GM21367 (cell line): ENCODE results near the gene SPOCK2.
"Not testable (repeated sequence)": the region's sequence is repeated elsewhere in the genome, so short reads cannot be mapped to it uniquely, and the experiment has no call there.

ENCODE experiments used
- ATAC-seq: cut with Tn5 transposase; IDR thresholded peaks from one replicate; pipeline ENCODE4 v1.9.1; 2021; ENCODE audit not compliant: unreplicated experiment

Gene SPOCK2, protein sequence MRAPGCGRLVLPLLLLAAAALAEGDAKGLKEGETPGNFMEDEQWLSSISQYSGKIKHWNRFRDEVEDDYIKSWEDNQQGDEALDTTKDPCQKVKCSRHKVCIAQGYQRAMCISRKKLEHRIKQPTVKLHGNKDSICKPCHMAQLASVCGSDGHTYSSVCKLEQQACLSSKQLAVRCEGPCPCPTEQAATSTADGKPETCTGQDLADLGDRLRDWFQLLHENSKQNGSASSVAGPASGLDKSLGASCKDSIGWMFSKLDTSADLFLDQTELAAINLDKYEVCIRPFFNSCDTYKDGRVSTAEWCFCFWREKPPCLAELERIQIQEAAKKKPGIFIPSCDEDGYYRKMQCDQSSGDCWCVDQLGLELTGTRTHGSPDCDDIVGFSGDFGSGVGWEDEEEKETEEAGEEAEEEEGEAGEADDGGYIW

GRCh38 chr10:72087969-72088888 lies at the start of gene SPOCK2:
TSS of gene SPOCK2 (minus strand) at chr10:72088551. CDS start at chr10:72088328, 223 bp downstream.
- no peak for ATAC-seq

DNA sequence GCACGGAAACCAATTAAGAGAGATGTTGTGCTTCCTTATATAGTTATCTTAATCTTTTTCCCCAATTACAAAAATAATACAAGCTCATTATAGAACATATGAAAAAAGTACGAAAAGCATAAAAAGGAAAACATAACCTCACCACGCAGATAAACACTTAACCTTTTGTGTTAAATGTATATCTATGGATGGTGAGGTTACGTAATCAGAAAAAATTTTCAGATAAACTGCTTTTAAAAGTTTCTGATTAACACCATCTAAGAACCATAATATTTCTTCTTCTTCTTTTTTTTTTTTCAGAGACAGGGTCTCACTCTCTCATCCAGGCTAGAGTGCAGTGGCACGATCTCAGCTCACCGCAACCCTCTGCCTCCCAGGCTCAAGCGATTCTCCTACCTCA lies 49.2 kb upstream of the SPOCK2 start:
- ATAC-seq, result no peak

DNA sequence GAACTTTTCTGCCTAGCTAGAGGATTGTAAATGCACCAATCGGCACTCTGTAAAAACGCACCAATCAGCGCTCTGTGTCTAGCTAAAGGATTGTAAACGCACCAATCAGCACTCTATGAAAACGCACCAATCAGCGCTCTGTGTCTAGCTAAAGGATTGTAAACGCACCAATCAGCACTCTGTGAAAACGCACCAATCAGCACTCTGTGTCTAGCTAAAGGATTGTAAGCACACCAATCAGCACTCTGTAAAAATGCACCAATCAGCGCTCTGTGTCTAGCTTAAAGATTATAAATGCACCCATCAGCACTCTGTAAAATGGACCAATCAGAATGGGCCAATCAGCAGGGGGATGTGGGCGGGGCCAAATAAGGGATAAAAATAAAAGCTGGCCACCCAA lies 47.9 kb upstream of the SPOCK2 start:
- not testable (repeated sequence) for ATAC-seq

GRCh38 chr10:72134785-72135767 lies 46.7 kb upstream of the SPOCK2 start:
- ATAC-seq, result no peak

DNA sequence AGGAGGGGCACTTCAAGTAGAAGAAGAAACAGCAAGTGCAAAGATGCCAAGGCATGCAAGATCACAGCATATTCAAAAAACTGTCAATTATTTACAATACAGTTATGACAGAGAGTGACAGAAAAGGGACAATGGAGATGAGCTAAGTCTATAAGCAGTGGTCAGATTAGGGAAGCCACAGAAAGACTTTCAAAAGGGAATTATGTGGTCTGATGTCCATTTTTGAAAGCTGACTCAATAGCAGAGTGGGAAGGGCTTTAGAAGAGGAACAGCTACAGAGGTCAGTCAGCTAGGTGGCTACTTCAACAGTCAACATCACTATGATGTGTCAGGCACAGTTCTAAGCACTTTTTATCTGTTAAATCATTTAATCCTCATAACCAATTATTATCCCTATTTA lies 45.2 kb upstream of the SPOCK2 start:
- ATAC-seq, result peak; percentile 53

DNA sequence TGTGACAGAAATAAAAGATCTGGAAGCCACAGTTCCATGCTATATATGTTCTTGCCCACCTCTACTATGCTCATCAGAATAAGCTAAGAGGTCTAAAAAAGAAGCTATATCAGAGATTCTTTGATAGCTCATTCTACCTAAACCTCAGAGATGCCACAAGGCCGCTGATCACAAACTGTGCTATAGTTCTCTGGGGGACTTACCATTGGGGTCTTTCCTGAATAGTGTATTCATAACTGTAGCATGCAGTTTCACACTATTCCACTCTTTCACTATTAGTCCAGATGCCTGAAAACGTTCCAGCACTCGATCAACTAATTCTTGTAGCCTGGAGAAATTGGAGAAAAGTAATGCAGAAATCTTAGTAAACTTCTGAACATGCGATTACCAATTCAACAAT lies 44.5 kb upstream of the SPOCK2 start:
- no peak for ATAC-seq

GRCh38 chr10:72127571-72127970 lies 39.2 kb upstream of the SPOCK2 start:
- no peak for ATAC-seq

GRCh38 chr10:72126872-72127232 lies 38.5 kb upstream of the SPOCK2 start:
- ATAC-seq, result no peak

- no peak for ATAC-seq
Measured at GRCh38 chr10:72126184-72126871, 38.0 kb upstream of the SPOCK2 start.

DNA sequence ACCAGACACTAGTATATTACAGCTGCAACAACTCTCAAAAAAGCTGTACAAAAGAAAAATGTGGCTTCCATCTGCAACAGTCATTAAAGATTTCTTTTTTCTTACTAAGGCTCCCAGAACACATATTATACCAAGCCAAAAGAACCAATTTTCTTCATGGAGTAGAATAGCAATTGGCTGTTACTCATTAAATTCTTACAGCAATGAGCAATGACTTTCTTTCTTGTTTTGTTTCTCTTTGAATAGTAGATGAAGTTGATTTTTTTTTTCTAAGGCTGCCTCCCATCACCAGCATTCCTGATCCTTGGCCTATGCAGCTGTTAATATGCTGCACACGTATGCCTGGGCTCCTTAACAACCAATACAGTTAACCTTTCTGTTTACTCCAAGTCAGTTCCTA lies 36.6 kb upstream of the SPOCK2 start:
- ATAC-seq, result no peak

GRCh38 chr10:72124381-72124780 lies 36.0 kb upstream of the SPOCK2 start:
- ATAC-seq, result no peak

GRCh38 chr10:72123616-72124015 lies 35.3 kb upstream of the SPOCK2 start:
- no peak for ATAC-seq

DNA sequence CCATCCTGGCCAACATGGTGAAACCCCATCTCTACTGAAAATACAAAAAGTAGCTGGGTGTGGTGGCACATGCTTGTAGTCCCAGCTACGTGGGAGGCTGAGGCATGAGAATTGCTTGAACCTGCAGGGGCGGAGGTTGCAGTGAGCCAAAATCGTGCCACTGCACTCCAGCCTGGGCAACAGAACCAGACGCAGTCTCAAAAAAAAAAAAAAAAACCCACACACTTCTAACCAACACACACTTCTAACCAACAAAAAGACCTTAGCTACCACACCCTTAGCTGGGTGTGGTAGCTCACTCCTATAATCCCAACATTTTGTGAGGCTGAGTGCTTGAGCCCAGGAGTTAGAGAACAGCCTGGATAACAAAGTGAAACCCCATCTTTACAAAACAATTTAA lies 33.9 kb upstream of the SPOCK2 start:
- no peak for ATAC-seq

GRCh38 chr10:72121389-72121788 lies 33.0 kb upstream of the SPOCK2 start:
- no peak for ATAC-seq

DNA sequence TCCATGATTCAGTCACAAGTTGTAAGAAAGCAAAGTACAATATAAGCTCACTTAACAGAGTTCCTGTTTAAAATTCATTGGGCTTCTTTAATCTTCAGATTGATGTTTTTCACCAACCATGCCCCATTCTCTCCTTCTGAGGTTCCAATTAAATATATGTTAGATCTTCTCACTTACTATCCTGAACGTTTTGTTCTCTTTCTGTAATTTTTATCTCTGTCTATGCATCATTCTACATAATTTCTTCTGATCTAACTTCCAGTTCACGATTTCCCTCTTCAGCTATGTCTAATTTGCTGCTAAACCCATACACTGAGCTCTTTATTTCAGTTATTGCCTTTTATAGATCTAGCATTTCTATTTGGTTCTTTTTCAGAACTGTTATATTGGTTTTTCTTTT lies 28.0 kb upstream of the SPOCK2 start:
- no peak for ATAC-seq

DNA sequence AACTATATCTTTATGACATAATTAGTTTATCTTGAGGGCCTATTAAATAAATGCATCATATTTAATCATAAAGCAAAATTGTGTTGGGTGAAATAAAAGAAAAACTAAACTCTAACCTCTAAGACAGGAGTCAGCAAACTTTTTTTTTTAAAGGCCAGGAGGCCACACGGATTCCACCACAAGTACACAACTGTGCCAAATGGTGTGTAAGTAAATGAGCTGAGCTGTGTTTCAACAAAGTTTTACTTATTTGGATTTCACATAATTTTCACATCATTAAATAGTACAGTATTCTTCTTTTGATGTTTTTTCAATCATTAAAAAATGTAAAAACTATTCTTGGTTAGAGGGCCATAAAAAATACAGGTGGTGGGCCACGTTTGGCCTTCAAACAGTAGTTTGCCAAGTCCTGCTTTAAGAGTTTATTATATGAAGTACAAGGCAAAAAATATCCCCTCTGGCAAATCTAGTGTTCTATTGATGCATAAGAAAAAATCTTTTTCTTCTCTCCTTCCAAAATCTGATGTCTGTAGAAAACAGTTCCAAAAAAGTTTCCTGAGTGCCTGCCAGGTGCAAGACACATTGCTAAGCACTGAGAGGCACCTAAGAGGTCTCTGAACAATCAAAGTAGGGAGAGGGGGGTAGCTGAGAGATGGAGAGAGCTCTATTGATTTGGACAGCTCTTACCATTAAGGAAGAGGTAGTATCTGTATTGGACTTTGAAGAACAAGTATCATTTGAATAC lies 26.5 kb upstream of the SPOCK2 start:
- ATAC-seq, result no peak

- ATAC-seq, result no peak
Measured at GRCh38 chr10:72110673-72111401, 22.5 kb upstream of the SPOCK2 start.

- no peak for ATAC-seq
Measured at GRCh38 chr10:72109636-72110157, 21.3 kb upstream of the SPOCK2 start.
